ENCODE measurements around the gene RFFL.

RFFL gene

DNA sequence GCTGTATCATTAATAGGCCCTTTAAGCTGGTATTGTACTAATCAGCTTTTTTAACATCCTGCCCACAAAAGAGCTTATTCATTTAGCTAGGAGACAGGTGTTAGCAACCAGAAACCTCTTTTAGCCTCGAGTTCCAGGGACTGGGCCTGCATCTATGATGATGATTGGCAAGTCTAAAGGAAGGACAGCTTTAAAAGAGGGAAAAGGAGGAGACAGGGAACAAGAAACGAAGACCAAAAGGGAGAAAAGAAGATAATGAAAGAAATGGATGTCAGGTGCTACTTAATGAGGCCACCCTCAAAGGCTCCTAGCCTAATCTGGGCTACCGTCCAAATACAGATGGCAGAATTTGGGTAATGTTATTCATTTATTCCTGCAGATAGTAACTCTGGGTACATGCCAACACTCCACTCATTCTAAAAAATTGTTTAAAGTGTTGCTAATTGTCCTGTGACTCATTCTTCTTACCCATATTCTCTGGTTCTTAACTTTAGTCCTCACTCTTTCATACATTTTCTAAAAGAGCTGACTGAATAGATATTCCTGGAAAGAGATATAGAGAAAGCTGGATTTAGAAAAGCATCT, 18.7 kb upstream of the RFFL start (continued):
- TF ChIP-seq ZNF501 (tag by site-specific recombination; IDR thresholded peaks at IDR 0.05) (peak; percentile 34; the same call in 1 of the 2 replicates), ZNF600 (tag by site-specific recombination; IDR thresholded peaks at IDR 0.05) (0 out of 2 replicates have a peak, but pooled peaks have one; percentile 33), ZBTB8A (tag by site-specific recombination; IDR thresholded peaks at IDR 0.05) (0 out of 2 replicates have a peak, but pooled peaks have one; percentile 26), PRDM1 (tag by site-specific recombination; IDR thresholded peaks at IDR 0.05) (peak; percentile 82)
- TF ChIP-seq, protein P1, sequence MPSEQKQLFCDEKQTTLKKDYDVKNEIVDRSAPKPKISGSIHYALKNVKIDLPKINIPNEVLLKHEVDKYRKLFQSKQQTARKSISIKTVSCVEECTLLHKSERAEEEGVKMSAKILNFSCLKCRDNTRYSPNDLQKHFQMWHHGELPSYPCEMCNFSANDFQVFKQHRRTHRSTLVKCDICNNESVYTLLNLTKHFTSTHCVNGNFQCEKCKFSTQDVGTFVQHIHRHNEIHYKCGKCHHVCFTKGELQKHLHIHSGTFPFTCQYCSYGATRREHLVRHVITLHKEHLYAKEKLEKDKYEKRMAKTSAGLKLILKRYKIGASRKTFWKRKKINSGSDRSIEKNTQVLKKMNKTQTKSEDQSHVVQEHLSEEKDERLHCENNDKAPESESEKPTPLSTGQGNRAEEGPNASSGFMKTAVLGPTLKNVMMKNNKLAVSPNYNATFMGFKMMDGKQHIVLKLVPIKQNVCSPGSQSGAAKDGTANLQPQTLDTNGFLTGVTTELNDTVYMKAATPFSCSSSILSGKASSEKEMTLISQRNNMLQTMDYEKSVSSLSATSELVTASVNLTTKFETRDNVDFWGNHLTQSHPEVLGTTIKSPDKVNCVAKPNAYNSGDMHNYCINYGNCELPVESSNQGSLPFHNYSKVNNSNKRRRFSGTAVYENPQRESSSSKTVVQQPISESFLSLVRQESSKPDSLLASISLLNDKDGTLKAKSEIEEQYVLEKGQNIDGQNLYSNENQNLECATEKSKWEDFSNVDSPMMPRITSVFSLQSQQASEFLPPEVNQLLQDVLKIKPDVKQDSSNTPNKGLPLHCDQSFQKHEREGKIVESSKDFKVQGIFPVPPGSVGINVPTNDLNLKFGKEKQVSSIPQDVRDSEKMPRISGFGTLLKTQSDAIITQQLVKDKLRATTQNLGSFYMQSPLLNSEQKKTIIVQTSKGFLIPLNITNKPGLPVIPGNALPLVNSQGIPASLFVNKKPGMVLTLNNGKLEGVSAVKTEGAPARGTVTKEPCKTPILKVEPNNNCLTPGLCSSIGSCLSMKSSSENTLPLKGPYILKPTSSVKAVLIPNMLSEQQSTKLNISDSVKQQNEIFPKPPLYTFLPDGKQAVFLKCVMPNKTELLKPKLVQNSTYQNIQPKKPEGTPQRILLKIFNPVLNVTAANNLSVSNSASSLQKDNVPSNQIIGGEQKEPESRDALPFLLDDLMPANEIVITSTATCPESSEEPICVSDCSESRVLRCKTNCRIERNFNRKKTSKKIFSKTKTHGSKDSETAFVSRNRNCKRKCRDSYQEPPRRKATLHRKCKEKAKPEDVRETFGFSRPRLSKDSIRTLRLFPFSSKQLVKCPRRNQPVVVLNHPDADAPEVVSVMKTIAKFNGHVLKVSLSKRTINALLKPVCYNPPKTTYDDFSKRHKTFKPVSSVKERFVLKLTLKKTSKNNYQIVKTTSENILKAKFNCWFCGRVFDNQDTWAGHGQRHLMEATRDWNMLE (tag by site-specific recombination; conservative IDR thresholded peaks at IDR 0.05; ENCODE audit: low read depth): no peak
- TF ChIP-seq, protein P2, sequence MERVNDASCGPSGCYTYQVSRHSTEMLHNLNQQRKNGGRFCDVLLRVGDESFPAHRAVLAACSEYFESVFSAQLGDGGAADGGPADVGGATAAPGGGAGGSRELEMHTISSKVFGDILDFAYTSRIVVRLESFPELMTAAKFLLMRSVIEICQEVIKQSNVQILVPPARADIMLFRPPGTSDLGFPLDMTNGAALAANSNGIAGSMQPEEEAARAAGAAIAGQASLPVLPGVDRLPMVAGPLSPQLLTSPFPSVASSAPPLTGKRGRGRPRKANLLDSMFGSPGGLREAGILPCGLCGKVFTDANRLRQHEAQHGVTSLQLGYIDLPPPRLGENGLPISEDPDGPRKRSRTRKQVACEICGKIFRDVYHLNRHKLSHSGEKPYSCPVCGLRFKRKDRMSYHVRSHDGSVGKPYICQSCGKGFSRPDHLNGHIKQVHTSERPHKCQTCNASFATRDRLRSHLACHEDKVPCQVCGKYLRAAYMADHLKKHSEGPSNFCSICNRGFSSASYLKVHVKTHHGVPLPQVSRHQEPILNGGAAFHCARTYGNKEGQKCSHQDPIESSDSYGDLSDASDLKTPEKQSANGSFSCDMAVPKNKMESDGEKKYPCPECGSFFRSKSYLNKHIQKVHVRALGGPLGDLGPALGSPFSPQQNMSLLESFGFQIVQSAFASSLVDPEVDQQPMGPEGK (tag by site-specific recombination; IDR thresholded peaks at IDR 0.05): 0 out of 2 replicates have a peak, but pooled peaks have one; percentile 10
- TF ChIP-seq, protein P3, sequence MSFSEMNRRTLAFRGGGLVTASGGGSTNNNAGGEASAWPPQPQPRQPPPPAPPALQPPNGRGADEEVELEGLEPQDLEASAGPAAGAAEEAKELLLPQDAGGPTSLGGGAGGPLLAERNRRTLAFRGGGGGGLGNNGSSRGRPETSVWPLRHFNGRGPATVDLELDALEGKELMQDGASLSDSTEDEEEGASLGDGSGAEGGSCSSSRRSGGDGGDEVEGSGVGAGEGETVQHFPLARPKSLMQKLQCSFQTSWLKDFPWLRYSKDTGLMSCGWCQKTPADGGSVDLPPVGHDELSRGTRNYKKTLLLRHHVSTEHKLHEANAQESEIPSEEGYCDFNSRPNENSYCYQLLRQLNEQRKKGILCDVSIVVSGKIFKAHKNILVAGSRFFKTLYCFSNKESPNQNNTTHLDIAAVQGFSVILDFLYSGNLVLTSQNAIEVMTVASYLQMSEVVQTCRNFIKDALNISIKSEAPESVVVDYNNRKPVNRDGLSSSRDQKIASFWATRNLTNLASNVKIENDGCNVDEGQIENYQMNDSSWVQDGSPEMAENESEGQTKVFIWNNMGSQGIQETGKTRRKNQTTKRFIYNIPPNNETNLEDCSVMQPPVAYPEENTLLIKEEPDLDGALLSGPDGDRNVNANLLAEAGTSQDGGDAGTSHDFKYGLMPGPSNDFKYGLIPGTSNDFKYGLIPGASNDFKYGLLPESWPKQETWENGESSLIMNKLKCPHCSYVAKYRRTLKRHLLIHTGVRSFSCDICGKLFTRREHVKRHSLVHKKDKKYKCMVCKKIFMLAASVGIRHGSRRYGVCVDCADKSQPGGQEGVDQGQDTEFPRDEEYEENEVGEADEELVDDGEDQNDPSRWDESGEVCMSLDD (tag by site-specific recombination; IDR thresholded peaks at IDR 0.05): no peak

DNA sequence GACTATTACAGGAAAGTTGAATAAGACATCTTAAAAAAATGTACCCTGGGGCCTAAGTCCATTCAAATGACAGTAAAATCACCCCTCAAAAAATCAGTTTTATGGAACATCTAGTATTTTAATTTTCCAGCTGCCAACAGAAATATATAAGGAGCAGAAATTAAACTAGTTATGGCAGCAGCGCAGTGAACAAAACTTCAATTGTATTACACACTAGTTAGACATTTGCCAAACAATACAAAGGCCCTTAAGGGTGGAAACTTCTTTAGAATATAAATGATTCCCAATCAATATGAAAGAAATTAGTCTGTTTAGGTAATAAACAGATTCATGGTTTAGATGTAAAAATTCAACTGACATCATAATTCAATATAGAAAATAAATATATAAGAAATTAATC, 18.1 kb upstream of the RFFL start:
- Histone ChIP-seq H3K9me3 (ENCODE audit: control insufficient read depth, insufficient read depth, low read depth, low read length) (no peaks in the 10 kb centered on the region), H3K4me3 (ENCODE audit: low read depth, low read length) (no peak overlapping the region), H3K4me1 (ENCODE audit: control insufficient read depth, insufficient read depth, low read length) (peaks cover 20% of the 10 kb centered on the region), H3K36me3 (ENCODE audit: control insufficient read depth in 2 of 2, insufficient read depth in 1 of 2, low read length in 2 of 2) (no peaks in the 10 kb centered on the region; a peak in 1 of 3 replicates), H3K27ac (ENCODE audit: extremely low read depth, low read depth, low read length) (no peak overlapping the region)
- ChIA-PET CTCF (interaction anchor here (0.5 to 1.2 kb wide), 4 partner anchors 9 to 38 kb away, joined by 3 to 4 read pairs (median 3); partner anchors contain the start of gene RAD51D), POLR2A (interaction anchor here (1.2 to 1.4 kb wide), 2 partner anchors 18 kb away, joined by 4 to 8 read pairs; partner anchors contain the start of gene RFFL)
- TF ChIP-seq, protein P4, sequence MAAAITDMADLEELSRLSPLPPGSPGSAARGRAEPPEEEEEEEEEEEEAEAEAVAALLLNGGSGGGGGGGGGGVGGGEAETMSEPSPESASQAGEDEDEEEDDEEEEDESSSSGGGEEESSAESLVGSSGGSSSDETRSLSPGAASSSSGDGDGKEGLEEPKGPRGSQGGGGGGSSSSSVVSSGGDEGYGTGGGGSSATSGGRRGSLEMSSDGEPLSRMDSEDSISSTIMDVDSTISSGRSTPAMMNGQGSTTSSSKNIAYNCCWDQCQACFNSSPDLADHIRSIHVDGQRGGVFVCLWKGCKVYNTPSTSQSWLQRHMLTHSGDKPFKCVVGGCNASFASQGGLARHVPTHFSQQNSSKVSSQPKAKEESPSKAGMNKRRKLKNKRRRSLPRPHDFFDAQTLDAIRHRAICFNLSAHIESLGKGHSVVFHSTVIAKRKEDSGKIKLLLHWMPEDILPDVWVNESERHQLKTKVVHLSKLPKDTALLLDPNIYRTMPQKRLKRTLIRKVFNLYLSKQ (tag by site-specific recombination; IDR thresholded peaks at IDR 0.05; ENCODE audit: borderline replicate concordance): no peak
- TF ChIP-seq, protein P5, sequence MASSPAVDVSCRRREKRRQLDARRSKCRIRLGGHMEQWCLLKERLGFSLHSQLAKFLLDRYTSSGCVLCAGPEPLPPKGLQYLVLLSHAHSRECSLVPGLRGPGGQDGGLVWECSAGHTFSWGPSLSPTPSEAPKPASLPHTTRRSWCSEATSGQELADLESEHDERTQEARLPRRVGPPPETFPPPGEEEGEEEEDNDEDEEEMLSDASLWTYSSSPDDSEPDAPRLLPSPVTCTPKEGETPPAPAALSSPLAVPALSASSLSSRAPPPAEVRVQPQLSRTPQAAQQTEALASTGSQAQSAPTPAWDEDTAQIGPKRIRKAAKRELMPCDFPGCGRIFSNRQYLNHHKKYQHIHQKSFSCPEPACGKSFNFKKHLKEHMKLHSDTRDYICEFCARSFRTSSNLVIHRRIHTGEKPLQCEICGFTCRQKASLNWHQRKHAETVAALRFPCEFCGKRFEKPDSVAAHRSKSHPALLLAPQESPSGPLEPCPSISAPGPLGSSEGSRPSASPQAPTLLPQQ (tag by site-specific recombination; IDR thresholded peaks at IDR 0.05): no peak
- TF ChIP-seq, protein P6, sequence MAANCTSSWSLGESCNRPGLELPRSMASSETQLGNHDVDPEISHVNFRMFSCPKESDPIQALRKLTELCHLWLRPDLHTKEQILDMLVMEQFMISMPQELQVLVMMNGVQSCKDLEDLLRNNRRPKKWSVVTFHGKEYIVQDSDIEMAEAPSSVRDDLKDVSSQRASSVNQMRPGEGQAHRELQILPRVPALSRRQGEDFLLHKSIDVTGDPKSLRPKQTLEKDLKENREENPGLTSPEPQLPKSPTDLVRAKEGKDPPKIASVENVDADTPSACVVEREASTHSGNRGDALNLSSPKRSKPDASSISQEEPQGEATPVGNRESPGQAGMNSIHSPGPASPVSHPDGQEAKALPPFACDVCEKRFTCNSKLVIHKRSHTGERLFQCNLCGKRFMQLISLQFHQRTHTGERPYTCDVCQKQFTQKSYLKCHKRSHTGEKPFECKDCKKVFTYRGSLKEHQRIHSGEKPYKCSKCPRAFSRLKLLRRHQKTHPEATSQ (tag by site-specific recombination; IDR thresholded peaks at IDR 0.05): no peak
- TF ChIP-seq GFI1B (tag by site-specific recombination; IDR thresholded peaks at IDR 0.05): no peak
- no peak for TF ChIP-seq ZNF138 (tag by site-specific recombination; IDR thresholded peaks at IDR 0.05; ENCODE audit: borderline replicate concordance)
- TF ChIP-seq ZNF292 (tag by site-specific recombination; IDR thresholded peaks at IDR 0.05; ENCODE audit: borderline replicate concordance, low read depth): no peak
- no peak for TF ChIP-seq ZNF843 (tag by site-specific recombination; IDR thresholded peaks at IDR 0.05)
- TF ChIP-seq ZNF626 (tag by site-specific recombination; IDR thresholded peaks at IDR 0.05): no peak
- TF ChIP-seq, protein P7, sequence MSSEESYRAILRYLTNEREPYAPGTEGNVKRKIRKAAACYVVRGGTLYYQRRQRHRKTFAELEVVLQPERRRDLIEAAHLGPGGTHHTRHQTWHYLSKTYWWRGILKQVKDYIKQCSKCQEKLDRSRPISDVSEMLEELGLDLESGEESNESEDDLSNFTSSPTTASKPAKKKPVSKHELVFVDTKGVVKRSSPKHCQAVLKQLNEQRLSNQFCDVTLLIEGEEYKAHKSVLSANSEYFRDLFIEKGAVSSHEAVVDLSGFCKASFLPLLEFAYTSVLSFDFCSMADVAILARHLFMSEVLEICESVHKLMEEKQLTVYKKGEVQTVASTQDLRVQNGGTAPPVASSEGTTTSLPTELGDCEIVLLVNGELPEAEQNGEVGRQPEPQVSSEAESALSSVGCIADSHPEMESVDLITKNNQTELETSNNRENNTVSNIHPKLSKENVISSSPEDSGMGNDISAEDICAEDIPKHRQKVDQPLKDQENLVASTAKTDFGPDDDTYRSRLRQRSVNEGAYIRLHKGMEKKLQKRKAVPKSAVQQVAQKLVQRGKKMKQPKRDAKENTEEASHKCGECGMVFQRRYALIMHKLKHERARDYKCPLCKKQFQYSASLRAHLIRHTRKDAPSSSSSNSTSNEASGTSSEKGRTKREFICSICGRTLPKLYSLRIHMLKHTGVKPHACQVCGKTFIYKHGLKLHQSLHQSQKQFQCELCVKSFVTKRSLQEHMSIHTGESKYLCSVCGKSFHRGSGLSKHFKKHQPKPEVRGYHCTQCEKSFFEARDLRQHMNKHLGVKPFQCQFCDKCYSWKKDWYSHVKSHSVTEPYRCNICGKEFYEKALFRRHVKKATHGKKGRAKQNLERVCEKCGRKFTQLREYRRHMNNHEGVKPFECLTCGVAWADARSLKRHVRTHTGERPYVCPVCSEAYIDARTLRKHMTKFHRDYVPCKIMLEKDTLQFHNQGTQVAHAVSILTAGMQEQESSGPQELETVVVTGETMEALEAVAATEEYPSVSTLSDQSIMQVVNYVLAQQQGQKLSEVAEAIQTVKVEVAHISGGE (tag by site-specific recombination; conservative IDR thresholded peaks at IDR 0.05; ENCODE audit: low read depth): no peak
